Measurements from ENCODE around the gene WNT3A.

The WNT3A gene

DNA sequence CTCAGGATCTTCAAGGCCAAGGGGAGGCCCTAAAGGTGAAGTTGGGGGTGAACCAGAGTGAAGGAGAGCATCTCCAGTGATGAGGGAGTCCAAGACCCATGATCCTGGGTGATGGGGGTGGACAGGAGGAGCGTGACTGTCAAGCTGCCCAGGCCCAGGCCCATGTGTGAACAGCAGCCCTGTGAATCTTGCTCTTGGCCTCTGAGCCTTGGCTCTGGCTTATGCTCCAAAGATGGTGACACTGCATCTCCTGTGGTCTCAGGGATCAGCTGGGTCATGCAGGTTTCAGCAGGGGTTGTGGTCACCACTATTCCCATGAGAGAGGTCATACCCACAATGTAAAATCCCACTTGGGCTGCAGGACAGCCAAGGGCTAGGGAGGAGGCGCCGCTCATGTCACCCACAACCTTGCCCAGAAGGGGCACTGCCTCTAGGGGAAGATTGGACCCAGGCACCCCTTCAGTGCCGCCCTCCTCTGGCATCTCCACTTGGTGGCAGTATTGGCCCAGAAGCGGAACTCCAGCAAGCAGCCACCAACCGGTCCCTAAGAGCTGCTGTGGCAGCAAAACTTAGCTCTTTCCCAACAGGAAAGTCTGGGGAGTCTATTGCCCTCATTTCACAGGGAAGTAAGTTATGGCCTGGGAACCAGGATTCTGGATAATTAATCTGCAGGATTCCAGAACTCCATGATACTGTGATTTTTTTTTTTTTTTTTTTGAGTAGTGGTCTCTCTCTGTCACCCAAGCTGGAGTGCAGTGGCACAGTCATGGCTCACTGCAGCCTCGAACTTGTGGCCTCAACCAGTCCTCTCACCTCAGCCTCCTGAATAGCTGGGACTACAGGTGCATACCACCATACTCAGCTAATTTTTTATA lies 7.5 kb upstream of the WNT3A start:
- peak; percentile 57 for DNase-seq (ENCODE audit: low read depth)

DNA sequence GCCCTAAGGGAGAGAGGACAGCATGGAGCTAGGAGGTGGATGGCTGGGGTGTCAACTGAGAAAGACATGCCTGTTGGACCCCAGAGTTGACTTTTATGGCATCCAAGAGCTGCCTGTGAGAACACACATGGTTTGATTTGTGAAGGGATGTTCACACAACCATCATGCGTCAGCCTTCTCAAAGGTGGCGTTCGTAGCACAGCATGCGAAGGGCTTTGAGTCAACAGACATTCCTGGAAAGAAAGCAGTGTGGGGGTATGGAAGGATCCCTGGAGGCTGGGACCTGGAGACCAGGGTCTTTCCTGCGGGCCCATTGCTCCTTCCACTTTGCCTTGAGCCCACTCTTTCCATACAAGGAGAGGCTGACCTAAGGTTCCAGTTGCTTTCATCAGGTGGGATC lies 6.4 kb upstream of the WNT3A start:
- DNase-seq (ENCODE audit: low read depth): no peak

GRCh38 chr1:228000836-228001563 lies 5.8 kb upstream of the WNT3A start:
- no peak for DNase-seq (ENCODE audit: low read depth)

GRCh38 chr1:228001738-228002535 lies 4.9 kb upstream of the WNT3A start:
- DNase-seq (ENCODE audit: low read depth): no peak

GRCh38 chr1:228002792-228003191 lies 4.0 kb upstream of the WNT3A start:
- no peak for DNase-seq (ENCODE audit: low read depth)

DNA sequence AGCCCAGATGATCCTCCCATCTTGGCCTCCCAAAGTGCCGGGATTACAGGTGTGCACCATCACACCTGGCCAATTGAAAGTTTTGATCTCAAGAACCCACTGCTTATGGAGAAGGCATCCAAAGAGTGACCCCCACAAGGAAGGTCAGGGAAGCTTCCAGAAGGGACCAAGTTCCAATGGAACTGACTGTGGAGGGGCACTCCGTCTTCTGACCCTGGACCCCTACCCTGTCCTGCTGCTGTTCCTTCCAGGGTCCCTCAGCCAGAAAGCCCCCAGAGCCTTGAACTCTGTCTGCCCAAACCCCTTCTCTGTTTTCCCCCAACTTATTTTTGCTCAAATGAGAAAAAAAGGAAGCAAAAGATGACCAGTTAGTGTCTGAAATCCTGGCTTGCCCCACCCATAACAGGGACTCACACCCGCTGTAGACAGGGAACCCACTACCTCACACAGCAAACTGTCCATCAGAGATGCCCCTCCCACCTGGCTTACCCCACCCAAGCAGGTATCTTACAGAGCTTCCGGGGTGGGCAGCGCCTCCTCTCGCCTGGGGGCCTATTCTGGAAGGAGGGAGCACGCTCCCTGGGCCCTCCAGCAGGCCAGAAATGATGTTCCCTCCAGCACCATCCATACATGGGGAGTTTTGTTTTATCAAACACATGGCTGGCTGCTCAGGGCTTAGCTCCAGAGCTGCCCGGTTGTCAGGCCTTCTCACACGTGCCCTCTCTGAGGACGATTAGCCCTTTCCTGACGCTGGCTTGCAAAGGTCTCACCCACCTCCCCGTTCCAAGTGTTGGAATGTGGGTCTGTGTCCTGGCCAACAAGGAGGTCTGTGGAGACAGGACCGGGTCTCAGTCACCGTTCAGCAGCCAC lies 3.1 kb upstream of the WNT3A start:
- no peak for DNase-seq (ENCODE audit: low read depth)

GRCh38 chr1:228004331-228004855 lies 2.4 kb upstream of the WNT3A start:
- DNase-seq (ENCODE audit: low read depth): no peak

DNA sequence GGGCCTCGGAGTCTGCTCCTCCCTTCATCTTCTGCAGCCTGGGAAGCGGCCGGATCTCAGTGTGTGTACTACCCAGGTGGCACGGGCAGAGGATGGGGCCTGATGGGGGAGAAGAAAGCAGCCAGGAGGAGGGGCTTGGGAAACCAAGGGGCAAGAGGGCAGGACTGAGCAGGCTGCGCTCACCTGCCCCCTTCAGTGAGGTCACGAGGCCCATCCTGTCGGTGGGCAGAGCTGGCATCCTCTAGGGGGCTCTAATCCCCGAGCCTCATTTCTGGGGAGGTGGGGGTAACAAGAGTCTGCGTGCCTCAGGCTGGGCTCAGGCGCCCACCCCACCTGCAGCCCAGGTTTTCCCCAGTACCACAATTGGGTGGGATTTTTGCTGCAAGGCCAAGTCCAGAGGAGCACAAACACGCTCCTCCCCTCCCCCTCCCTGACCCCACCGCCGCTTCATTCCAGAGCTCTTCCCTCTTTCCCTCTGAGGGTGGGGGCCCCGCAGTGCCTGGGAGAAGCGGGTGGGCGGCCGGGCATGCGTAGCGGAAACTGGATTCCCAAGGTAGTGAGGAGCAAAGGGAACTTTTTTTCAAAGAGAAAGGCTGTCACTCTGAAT lies 1.8 kb upstream of the WNT3A start:
- DNase-seq (ENCODE audit: low read depth): no peak

DNA sequence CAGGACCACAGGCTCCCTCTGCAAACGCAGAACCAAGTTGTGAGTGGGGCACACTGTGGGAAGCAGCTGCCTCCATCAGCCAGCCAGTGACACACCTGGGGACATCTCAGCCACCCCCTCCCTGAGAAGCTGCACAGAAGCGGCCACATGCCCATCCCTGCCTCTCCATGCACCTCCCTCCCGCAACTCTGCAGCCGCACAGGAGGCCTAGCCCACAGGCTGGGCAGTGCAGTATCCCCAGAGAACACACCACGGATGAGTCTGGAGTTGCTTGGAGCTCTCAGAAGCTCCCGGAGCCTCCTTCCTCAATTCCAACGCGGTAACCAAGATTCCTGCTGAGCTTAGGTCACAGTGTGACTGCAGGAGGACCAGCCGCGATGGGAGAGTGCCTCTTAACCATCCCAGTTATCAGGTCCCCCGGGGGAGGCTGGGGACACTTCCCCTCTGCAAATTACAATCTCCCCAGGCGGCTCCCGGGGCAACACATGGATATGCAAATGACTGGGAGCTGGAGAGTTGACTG lies 1.2 kb upstream of the WNT3A start:
- DNase-seq (ENCODE audit: low read depth): no peak

GRCh38 chr1:228006034-228006785 lies 588 bp upstream of the WNT3A start:
- no peak for DNase-seq (ENCODE audit: low read depth)

DNA sequence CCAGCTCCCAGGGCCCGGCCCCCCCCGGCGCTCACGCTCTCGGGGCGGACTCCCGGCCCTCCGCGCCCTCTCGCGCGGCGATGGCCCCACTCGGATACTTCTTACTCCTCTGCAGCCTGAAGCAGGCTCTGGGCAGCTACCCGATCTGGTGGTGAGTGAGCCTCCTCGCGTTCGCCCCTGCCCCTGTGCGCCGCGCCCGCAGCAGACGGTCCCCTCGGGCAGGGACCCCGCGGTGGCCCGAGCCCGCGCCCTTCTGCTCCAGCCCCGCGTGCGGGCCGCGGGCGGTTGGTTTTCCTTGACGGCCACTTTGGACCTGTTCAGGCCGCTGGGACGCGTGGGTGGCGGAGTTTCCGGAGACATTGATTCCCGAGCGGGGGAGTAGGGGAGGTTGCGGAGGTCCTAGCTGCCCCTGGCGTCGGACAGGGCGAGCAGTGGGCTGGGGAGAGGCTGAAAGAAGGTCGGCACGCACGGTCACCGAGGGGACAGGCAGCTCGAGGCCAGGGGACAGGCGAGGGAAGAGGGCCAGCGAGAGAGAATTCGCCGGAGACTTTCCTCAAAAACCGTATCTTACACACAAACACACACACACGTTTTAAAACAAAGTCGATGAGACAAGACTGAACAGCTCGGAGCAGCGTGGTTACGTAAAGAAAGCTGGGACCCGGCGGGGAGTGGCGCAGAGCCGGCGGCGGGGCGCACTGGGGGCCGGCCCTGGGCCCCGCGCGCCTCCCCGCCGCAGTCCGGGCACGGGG lies 427 bp downstream of the WNT3A start:
- DNase-seq (ENCODE audit: low read depth): no peak

GRCh38 chr1:228007801-228008341 lies 1.1 kb downstream of the WNT3A start:
- no peak for DNase-seq (ENCODE audit: low read depth)

DNA sequence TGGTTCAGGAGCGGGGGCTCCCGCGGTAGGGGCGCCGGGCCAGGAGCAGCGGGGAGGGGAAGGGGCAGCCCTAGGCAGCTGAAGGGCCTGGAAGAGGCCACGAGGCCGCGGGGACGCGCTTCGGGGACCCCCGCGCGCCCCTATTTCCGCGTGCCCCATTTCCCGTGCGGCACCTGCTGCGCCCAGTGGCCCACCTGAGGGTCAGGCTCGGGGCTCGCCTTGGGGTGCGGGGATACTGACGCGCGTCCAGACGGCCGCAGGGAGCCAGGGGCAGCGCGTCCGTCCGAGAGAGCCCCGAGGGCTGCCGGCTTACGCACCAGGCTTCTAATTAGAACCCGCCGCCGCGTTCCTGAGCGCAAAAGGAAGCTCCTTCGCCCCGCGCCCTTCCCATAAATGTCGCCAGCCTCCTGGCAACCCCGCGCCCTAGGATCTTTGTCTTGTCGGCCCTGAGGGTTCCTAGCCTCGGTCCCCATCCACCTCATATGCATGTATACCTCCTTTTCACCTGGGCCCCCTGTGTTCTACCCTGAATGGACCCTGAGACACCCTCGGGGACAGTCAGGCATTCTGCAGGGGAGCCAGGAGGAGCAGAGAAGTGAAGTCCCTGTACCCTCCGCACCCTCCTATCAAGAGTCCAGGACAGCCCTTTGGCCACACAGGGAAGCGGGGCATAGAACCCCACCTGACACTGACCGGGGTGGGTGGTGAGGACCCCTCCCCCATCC lies 1.8 kb downstream of the WNT3A start:
- no peak for DNase-seq (ENCODE audit: low read depth)

GRCh38 chr1:228009116-228009827 lies 2.5 kb downstream of the WNT3A start:
- no peak for DNase-seq (ENCODE audit: low read depth)

- DNase-seq (ENCODE audit: low read depth): no peak
These were observed 3.3 kb downstream of the WNT3A start for GRCh38 chr1:228009828-228010775.

GRCh38 chr1:228010921-228011320 lies 4.1 kb downstream of the WNT3A start:
- DNase-seq (ENCODE audit: low read depth): no peak

Measured in fibroblast of gingiva (primary cell).